CD4-positive, alpha-beta T cell (primary cell): ENCODE results near the gene RTL1. TPM values are rescaled to one million over a fixed set of nuclear protein-coding genes. Genes with fewer than 3 reads are reported as not detected.

Experiments used
- ATAC-seq: fragments of 200-7000 bp; cut with Tn5 transposase; one replicate; pipeline ENCODE4 v1.10.0; 2022; ENCODE audit warnings: mild to moderate bottlenecking; ENCODE audit not compliant: poor library complexity
- CTCF ChIA-PET: fragments of 350-600 bp; sonication (Branson Sonifier 250); formaldehyde crosslinking; loops from one replicate; lab custom pipeline; 2021; ENCODE audit warnings: antibody characterized with exemption, inconsistent platforms; lab: Charles Lee
- POLR2A ChIA-PET: fragments of 350-600 bp; sonication (Branson Sonifier 250); formaldehyde crosslinking; loops from one replicate; lab custom pipeline; 2021; ENCODE audit warnings: antibody characterized with exemption, inconsistent platforms; lab: Charles Lee
- DNase-seq, 14 experiments: peaks; one replicate each; pipeline ENCODE4 v3.0.0-alpha.2; 2013 to 2020; ENCODE audit warnings: mixed read lengths in 2 of 14
- H3K27ac ChIP-seq, 2 donors: one replicate each; pipeline versions ENCODE4 v1.5.1 to v1.7.0; 2013; ENCODE audit warnings: low read length in 2 of 2, low read depth in 1 of 2, mild to moderate bottlenecking in 1 of 2
- H3K27me3 ChIP-seq, 2 experiments: 1 replicate in 1 of 2; 2 replicates in 1 of 2; pipeline versions ENCODE4 v1.6.1 to v1.7.0; 2013; ENCODE audit warnings: low read length in 2 of 2, control low read depth in 1 of 2, mild to moderate bottlenecking in 1 of 2, moderate library complexity in 1 of 2; ENCODE audit not compliant: insufficient read depth in 2 of 2, control insufficient read depth in 1 of 2
- H3K36me3 ChIP-seq: one replicate; pipeline ENCODE4 v1.6.1; 2013; ENCODE audit warnings: low read length, control low read depth; ENCODE audit not compliant: insufficient read depth
- H3K4me1 ChIP-seq: one replicate; pipeline ENCODE4 v1.6.1; 2013; ENCODE audit warnings: low read length, control low read depth; ENCODE audit not compliant: insufficient read depth
- H3K4me3 ChIP-seq: one replicate; pipeline ENCODE4 v1.5.1; 2013; ENCODE audit warnings: mild to moderate bottlenecking, low read length, moderate library complexity
- H3K9me3 ChIP-seq, 2 experiments: 1 replicate in 1 of 2; 2 replicates in 1 of 2; pipeline versions ENCODE4 v1.6.1 to v1.7.0; 2013; ENCODE audit warnings: low read length in 2 of 2, mild to moderate bottlenecking in 2 of 2, control low read depth in 1 of 2, moderate library complexity in 1 of 2; ENCODE audit not compliant: control insufficient read depth in 1 of 2, insufficient read depth in 1 of 2
- H3K27ac Mint-ChIP-seq: one replicate; pipeline ENCODE4 v1.8.0; 2020; ENCODE audit warnings: mixed read lengths
- H3K27me3 Mint-ChIP-seq: one replicate; pipeline ENCODE4 v1.8.0; 2021; ENCODE audit warnings: mixed read lengths
- H3K36me3 Mint-ChIP-seq: one replicate; pipeline ENCODE4 v1.8.0; 2021; ENCODE audit warnings: low read depth, mixed read lengths
- H3K4me1 Mint-ChIP-seq: one replicate; pipeline ENCODE4 v1.8.0; 2021; ENCODE audit warnings: low read depth, mixed read lengths
- H3K4me3 Mint-ChIP-seq: one replicate; pipeline ENCODE4 v1.8.0; 2020; ENCODE audit warnings: mild to moderate bottlenecking, mixed read lengths
- H3K9me3 Mint-ChIP-seq: one replicate; pipeline ENCODE4 v1.8.0; 2020; ENCODE audit warnings: mixed read lengths
- intact Hi-C, 2 experiments: fragments of 100-400 bp; cut with DNase I in 1 of 2; cut with micrococcal nuclease in 1 of 2; formaldehyde crosslinking; loops; one replicate each; pipeline versions ENCODE4 v1.15.1 to v1.9.0; 2023 to 2025; cut with DNase I, micrococcal nuclease
- total RNA-seq, 174 experiments: library from RNA in 2 of 174; stranded (reverse) in 2 of 174; gene quantifications; one replicate each; pipeline ENCODE4 v1.2.3 and lab custom pipeline; 2021 to 2026
- TF ChIP-seq, protein P1 (sequence below): fragments of 200-600 bp; IDR thresholded peaks from one replicate; pipeline ENCODE4 v1.8.0; 2022; ENCODE audit warnings: antibody characterized with exemption, mild to moderate bottlenecking

The RTL1 gene
- total RNA-seq, 2 experiments from 2014 or later: not detected

DNA sequence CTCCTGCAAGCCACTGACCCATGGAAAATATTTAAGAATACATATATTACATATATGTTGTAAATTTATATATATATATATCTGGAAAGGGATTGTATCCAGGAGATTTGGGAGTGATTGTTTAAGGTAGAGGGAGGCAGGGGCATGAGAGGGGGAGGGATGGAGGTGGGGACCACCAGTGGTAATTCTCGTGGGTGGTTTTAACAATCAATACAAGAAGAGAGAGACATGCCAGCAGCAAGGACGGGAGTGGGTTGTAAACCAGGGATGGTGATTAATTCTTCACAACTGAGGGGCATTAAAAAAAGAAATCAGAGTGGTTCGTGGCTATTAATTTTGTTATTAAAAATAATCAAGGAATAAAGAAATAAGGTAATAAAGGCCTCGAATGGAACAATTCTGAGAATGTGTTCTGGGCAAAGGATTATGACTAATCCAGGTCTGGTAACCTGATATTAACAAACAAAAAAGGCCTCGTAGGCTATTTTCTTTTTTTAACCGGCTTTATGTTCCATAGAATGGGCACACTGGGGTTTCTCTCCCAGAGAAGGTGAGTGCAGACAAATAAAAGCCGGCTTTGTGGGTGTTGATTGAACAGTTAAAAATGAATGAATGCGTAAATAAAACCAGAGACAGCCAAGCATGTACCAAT, 8.3 kb upstream of the RTL1 start:
- peaks cover 0 to under 1% of the 10 kb centered on the region in 2 experiments for H3K27me3 ChIP-seq
- CTCF ChIA-PET: no interaction called here
- POLR2A ChIA-PET: no interaction called here
- H3K9me3 ChIP-seq: no peaks in the 10 kb centered on the region
- ATAC-seq (no peak), DNase-seq (no peak)
- H3K36me3 ChIP-seq: no peaks in the 10 kb centered on the region
- Mint-ChIP-seq H3K4me3 (no peak overlapping the region), H3K9me3 (peaks cover 2% of the 10 kb centered on the region), H3K4me1 (no peaks in the 10 kb centered on the region), H3K27me3 (peaks cover 14% of the 10 kb centered on the region), H3K36me3 (no peaks in the 10 kb centered on the region), H3K27ac (no peak overlapping the region)
- intact Hi-C loops: no loop called here
- H3K4me3 ChIP-seq: no peak overlapping the region
- no peaks in the 10 kb centered on the region for H3K4me1 ChIP-seq
- no peak overlapping the region for H3K27ac ChIP-seq
- TF ChIP-seq, protein P1, sequence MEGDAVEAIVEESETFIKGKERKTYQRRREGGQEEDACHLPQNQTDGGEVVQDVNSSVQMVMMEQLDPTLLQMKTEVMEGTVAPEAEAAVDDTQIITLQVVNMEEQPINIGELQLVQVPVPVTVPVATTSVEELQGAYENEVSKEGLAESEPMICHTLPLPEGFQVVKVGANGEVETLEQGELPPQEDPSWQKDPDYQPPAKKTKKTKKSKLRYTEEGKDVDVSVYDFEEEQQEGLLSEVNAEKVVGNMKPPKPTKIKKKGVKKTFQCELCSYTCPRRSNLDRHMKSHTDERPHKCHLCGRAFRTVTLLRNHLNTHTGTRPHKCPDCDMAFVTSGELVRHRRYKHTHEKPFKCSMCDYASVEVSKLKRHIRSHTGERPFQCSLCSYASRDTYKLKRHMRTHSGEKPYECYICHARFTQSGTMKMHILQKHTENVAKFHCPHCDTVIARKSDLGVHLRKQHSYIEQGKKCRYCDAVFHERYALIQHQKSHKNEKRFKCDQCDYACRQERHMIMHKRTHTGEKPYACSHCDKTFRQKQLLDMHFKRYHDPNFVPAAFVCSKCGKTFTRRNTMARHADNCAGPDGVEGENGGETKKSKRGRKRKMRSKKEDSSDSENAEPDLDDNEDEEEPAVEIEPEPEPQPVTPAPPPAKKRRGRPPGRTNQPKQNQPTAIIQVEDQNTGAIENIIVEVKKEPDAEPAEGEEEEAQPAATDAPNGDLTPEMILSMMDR: no peak

DNA sequence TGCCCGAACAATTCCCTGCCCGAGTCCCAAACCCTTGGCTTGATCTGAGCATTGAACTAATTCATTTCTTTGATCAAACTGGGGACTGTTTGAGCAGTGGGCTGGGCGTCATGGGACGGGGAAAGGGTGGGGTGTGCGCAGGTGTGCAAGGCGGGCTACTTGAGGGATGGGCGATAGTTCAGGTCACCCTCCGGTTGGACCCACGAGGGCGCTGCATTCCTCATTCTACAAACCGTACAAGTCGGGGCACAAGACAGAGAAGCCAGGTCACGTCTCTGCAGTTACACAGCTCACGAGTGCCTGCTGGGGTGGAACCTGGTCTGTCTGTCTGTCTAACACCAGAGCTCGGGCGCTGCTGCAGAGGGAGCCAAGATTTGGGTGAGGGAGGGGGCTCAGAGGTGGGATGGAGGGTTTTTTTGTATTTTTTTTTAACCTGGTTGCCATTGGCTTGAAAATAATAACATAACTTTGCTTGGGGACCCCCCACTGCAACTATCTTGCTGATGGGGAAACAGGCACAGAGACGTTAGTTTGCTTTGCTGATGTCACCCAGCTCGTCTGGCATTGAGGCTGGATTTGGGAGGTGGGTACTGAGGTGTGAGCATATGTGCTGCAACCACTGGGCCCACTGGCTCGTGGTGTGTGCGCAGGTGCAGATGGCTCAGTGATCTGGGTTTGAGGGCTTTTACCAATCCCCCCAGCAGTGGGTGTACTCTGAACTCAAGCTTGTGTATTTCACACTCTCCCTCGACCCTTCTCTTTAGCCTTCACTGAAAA, 7.6 kb upstream of the RTL1 start:
- no peak overlapping the region for H3K27ac Mint-ChIP-seq
- DNase-seq (no peak), ATAC-seq (no peak)
- no peaks in the 10 kb centered on the region for H3K9me3 ChIP-seq
- H3K4me3 ChIP-seq: no peak overlapping the region
- TF ChIP-seq, protein P1: no peak
- peaks cover 2 to 3% of the 10 kb centered on the region in 2 experiments for H3K27me3 ChIP-seq
- peaks cover 2% of the 10 kb centered on the region for H3K9me3 Mint-ChIP-seq
- intact Hi-C loops: no loop called here
- no peaks in the 10 kb centered on the region for H3K4me1 Mint-ChIP-seq
- no peaks in the 10 kb centered on the region for H3K4me1 ChIP-seq
- no peak overlapping the region for H3K4me3 Mint-ChIP-seq
- peaks cover 14% of the 10 kb centered on the region for H3K27me3 Mint-ChIP-seq
- ChIA-PET POLR2A (no interaction called here), CTCF (no interaction called here)
- no peak overlapping the region for H3K27ac ChIP-seq
- H3K36me3 ChIP-seq: no peaks in the 10 kb centered on the region
- H3K36me3 Mint-ChIP-seq: no peaks in the 10 kb centered on the region

DNA sequence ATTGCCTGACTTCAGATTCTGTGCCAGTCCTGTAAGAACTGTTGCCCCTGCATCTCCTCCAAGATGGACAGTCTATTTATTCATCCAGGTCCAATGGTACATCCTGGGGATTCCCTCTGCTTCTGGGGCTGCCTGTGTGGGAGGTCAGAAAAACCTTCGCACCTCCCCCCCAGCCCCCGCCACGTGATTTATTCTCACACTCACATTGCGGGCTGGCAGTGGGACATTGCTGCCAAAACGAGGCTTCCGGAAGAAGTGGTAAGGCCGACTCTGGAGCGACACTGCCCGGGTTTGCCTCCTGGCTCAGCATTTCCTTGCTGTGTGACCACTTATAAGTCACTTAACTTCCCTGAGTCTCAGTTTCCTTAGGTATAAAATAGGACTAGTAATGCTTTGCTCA, 5.9 kb upstream of the RTL1 start:
- CTCF ChIA-PET: no interaction called here
- no peak overlapping the region for H3K27ac ChIP-seq
- H3K4me3 Mint-ChIP-seq: no peak overlapping the region
- no peak for ATAC-seq
- H3K9me3 ChIP-seq: no peaks in the 10 kb centered on the region
- intact Hi-C loops: no loop called here
- no peak for DNase-seq
- H3K9me3 Mint-ChIP-seq: peaks cover 2% of the 10 kb centered on the region
- TF ChIP-seq, protein P1: no peak
- no peaks in the 10 kb centered on the region for H3K4me1 ChIP-seq
- peaks cover 5 to 11% of the 10 kb centered on the region in 2 experiments for H3K27me3 ChIP-seq
- H3K36me3 ChIP-seq: no peaks in the 10 kb centered on the region
- H3K36me3 Mint-ChIP-seq: no peaks in the 10 kb centered on the region
- POLR2A ChIA-PET: no interaction called here
- H3K4me1 Mint-ChIP-seq: no peaks in the 10 kb centered on the region
- peaks cover 8% of the 10 kb centered on the region for H3K27me3 Mint-ChIP-seq
- no peak overlapping the region for H3K4me3 ChIP-seq
- H3K27ac Mint-ChIP-seq: no peak overlapping the region
